Brain microvascular endothelial cell (primary cell): ENCODE data around the gene SNX22.

ENCODE experiments used
- DNase-seq: peaks from one replicate; pipeline ENCODE4 v3.0.0-alpha.2; 2020
- H3K27ac ChIP-seq: fragments of 250-450 bp; sonication (Bioruptor Pico); 2 replicates; pipeline ENCODE4 v1.5.1; 2020; ENCODE audit warnings: mild to moderate bottlenecking, moderate library complexity
- H3K27me3 ChIP-seq: fragments of 250-450 bp; sonication (Bioruptor Pico); replicated peaks from 2 replicates; pipeline ENCODE4 v1.5.1; 2020; ENCODE audit warnings: mild to moderate bottlenecking
- H3K36me3 ChIP-seq: fragments of 250-450 bp; sonication (Bioruptor Pico); replicated peaks from 2 replicates; pipeline ENCODE4 v1.5.1; 2020; ENCODE audit warnings: mild to moderate bottlenecking
- H3K4me3 ChIP-seq: 2 replicates; pipeline ENCODE4 v1.5.1; 2011; ENCODE audit warnings: low read depth, mild to moderate bottlenecking, control low read depth, low read length, moderate library complexity
- CTCF ChIP-seq: IDR thresholded peaks from 2 replicates; pipeline ENCODE4 v1.5.1; 2011; ENCODE audit warnings: low read depth, mild to moderate bottlenecking, moderate library complexity, low read length, control low read depth, inconsistent platforms; ENCODE audit errors: missing control alignments
- in situ Hi-C: cut with HindIII; loops from 2 replicates; pipeline ENCODE4 v1.10.0; 2017; ENCODE audit warnings: low sequenced_read_pairs, low pct_ligation_motif_present

SNX22 gene

GRCh38 chr15:64146041-64146440, 5.5 kb upstream of the SNX22 start:
- DNase-seq = no peak
- in situ Hi-C loops = no loop called here
- H3K27ac ChIP-seq = no peak overlapping the region
- no peaks in the 10 kb centered on the region for H3K27me3 ChIP-seq
- no peak overlapping the region for H3K4me3 ChIP-seq
- peaks cover 6% of the 10 kb centered on the region for H3K36me3 ChIP-seq
- TF ChIP-seq CTCF = no peak

- TF ChIP-seq CTCF = no peak
- H3K27me3 ChIP-seq = no peaks in the 10 kb centered on the region
- no peak for DNase-seq
- in situ Hi-C loops = no loop called here
- H3K4me3 ChIP-seq = no peak overlapping the region
- H3K36me3 ChIP-seq = peaks cover 3% of the 10 kb centered on the region
- no peak overlapping the region for H3K27ac ChIP-seq
These were observed 5.0 kb upstream of the SNX22 start for GRCh38 chr15:64146520-64146884.

- H3K27ac ChIP-seq = no peak overlapping the region
- no peaks in the 10 kb centered on the region for H3K36me3 ChIP-seq
- in situ Hi-C loops = no loop called here
- peaks cover 2% of the 10 kb centered on the region for H3K27me3 ChIP-seq
- TF ChIP-seq CTCF = no peak
- H3K4me3 ChIP-seq = no peak overlapping the region
- peak; percentile 58 for DNase-seq
These were observed 4.4 kb upstream of the SNX22 start for GRCh38 chr15:64146885-64147681.

GRCh38 chr15:64148168-64148567, 3.4 kb upstream of the SNX22 start:
- TF ChIP-seq CTCF = no peak
- no peak for DNase-seq
- Histone ChIP-seq H3K36me3 (no peaks in the 10 kb centered on the region), H3K4me3 (no peak overlapping the region), H3K27ac (no peak overlapping the region), H3K27me3 (peaks cover 3% of the 10 kb centered on the region)
- in situ Hi-C loops = no loop called here

GRCh38 chr15:64148581-64148980, 3.0 kb upstream of the SNX22 start:
- Histone ChIP-seq H3K27me3 (peaks cover 3% of the 10 kb centered on the region), H3K27ac (no peak overlapping the region), H3K4me3 (no peak overlapping the region), H3K36me3 (no peaks in the 10 kb centered on the region)
- in situ Hi-C loops = no loop called here
- TF ChIP-seq CTCF = no peak
- no peak for DNase-seq

GRCh38 chr15:64149424-64149823, 2.1 kb upstream of the SNX22 start:
- H3K4me3 ChIP-seq = no peak overlapping the region
- H3K27ac ChIP-seq = no peak overlapping the region
- DNase-seq = no peak
- in situ Hi-C loops = no loop called here
- H3K27me3 ChIP-seq = peaks cover 3% of the 10 kb centered on the region
- H3K36me3 ChIP-seq = peaks cover 6% of the 10 kb centered on the region
- TF ChIP-seq CTCF = peak; percentile 42
